SK-N-SH treated with all-trans-retinoic acid at 6 μM for 48 hours (cell line): Measurements from ENCODE around the gene KLHL3.

Source experiments
- ATAC-seq: fragments of 200-7000 bp; cut with Tn5 transposase; 3 replicates; pipeline ENCODE4 v1.9.1; 2020; ENCODE audit warnings: mild to moderate bottlenecking, moderate library complexity
- ARNTL ChIP-seq: fragments of 450-650 bp; formaldehyde crosslinking; IDR thresholded peaks from 2 replicates; pipeline ENCODE4 v1.5.0; 2020; ENCODE audit warnings: low read depth, mild to moderate bottlenecking, moderate library complexity, borderline replicate concordance
- BACH2 ChIP-seq: fragments of 250-450 bp; sonication (Bioruptor Pico); IDR thresholded peaks from 2 replicates; pipeline ENCODE4 v1.9.0; 2021; ENCODE audit warnings: mild to moderate bottlenecking, borderline replicate concordance
- CSDC2 ChIP-seq: fragments of 250-450 bp; sonication (Bioruptor Pico); IDR thresholded peaks from 2 replicates; pipeline ENCODE4 v1.5.0; 2020; ENCODE audit warnings: mild to moderate bottlenecking, moderate library complexity
- ESRRG ChIP-seq: fragments of 250-450 bp; sonication (Bioruptor Pico); IDR thresholded peaks from 2 replicates; pipeline ENCODE4 v1.6.1; 2021; ENCODE audit warnings: mild to moderate bottlenecking
- ISL1 ChIP-seq: fragments of 250-450 bp; sonication (Bioruptor Pico); IDR thresholded peaks from 2 replicates; pipeline ENCODE4 v2.1.2; 2022; ENCODE audit warnings: mild to moderate bottlenecking, moderate library complexity
- PPARA ChIP-seq: fragments of 250-450 bp; sonication (Bioruptor Pico); IDR thresholded peaks from 2 replicates; pipeline ENCODE4 v1.5.0; 2020; ENCODE audit warnings: mild to moderate bottlenecking, borderline replicate concordance
- RARB ChIP-seq: fragments of 250-450 bp; sonication (Bioruptor Pico); IDR thresholded peaks from 2 replicates; pipeline ENCODE4 v1.8.0; 2021; ENCODE audit warnings: mild to moderate bottlenecking, moderate library complexity
- SNAI2 ChIP-seq: fragments of 250-450 bp; sonication (Bioruptor Pico); IDR thresholded peaks from 2 replicates; pipeline ENCODE4 v1.5.0; 2020; ENCODE audit warnings: mild to moderate bottlenecking, moderate library complexity
- TCF4 ChIP-seq: fragments of 250-450 bp; sonication (Bioruptor Pico); IDR thresholded peaks from 2 replicates; pipeline ENCODE4 v1.8.0; 2021; ENCODE audit warnings: mild to moderate bottlenecking, moderate library complexity, borderline replicate concordance
- ZFP3 ChIP-seq: fragments of 250-450 bp; sonication (Bioruptor Pico); IDR thresholded peaks from 2 replicates; pipeline ENCODE4 v1.5.0; 2020; ENCODE audit warnings: mild to moderate bottlenecking, moderate library complexity
- ZFP30 ChIP-seq: fragments of 450-650 bp; formaldehyde crosslinking; IDR thresholded peaks from 2 replicates; pipeline ENCODE4 v1.5.0; 2022; ENCODE audit warnings: mild to moderate bottlenecking, moderate library complexity
- ZNF70 ChIP-seq: fragments of 450-650 bp; formaldehyde crosslinking; IDR thresholded peaks from 2 replicates; pipeline ENCODE4 v1.5.0; 2020; ENCODE audit warnings: mild to moderate bottlenecking, moderate library complexity
- TF ChIP-seq, protein P1 (sequence below): fragments of 250-450 bp; sonication (Bioruptor Pico); IDR thresholded peaks from 2 replicates; pipeline ENCODE4 v1.5.1; 2021; ENCODE audit warnings: mild to moderate bottlenecking, moderate library complexity
- TF ChIP-seq, protein P2 (sequence below): fragments of 250-450 bp; sonication (Bioruptor Pico); IDR thresholded peaks from 2 replicates; pipeline ENCODE4 v1.8.0; 2021; ENCODE audit warnings: low read depth, mild to moderate bottlenecking, moderate library complexity, borderline replicate concordance
- TF ChIP-seq, protein P3 (sequence below): fragments of 250-450 bp; sonication (Bioruptor Pico); IDR thresholded peaks from 2 replicates; pipeline ENCODE4 v1.5.0; 2020; ENCODE audit warnings: mild to moderate bottlenecking, moderate library complexity
- TF ChIP-seq, protein P4 (sequence below): fragments of 250-450 bp; sonication (Bioruptor Pico); IDR thresholded peaks from 2 replicates; pipeline ENCODE4 v1.8.0; 2020; ENCODE audit warnings: mild to moderate bottlenecking, moderate library complexity, borderline replicate concordance

KLHL3 gene

DNA sequence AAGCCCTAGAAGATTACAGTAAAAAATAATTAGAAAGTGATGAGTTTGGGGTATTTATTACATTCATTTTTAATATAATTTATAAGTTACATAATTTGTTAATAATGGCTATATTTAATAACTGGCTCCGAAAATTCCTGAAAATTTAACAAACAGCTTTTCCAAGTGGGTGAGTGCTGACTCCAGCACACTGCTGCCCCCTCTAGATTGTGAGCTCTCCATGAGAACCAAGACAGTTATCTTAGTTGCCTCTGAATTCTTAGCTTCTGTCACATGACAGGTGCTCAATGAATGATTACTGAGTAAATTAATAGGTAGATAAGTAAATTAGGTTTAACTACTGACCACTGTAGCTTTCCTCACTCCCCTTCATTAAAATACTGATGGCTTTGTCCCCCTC is 7.8 kb downstream of the KLHL3 start (continued):
- TF ChIP-seq, protein P1, sequence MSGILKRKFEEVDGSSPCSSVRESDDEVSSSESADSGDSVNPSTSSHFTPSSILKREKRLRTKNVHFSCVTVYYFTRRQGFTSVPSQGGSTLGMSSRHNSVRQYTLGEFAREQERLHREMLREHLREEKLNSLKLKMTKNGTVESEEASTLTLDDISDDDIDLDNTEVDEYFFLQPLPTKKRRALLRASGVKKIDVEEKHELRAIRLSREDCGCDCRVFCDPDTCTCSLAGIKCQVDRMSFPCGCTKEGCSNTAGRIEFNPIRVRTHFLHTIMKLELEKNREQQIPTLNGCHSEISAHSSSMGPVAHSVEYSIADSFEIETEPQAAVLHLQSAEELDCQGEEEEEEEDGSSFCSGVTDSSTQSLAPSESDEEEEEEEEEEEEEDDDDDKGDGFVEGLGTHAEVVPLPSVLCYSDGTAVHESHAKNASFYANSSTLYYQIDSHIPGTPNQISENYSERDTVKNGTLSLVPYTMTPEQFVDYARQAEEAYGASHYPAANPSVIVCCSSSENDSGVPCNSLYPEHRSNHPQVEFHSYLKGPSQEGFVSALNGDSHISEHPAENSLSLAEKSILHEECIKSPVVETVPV, result no peak
- TF ChIP-seq BACH2, result no peak

DNA sequence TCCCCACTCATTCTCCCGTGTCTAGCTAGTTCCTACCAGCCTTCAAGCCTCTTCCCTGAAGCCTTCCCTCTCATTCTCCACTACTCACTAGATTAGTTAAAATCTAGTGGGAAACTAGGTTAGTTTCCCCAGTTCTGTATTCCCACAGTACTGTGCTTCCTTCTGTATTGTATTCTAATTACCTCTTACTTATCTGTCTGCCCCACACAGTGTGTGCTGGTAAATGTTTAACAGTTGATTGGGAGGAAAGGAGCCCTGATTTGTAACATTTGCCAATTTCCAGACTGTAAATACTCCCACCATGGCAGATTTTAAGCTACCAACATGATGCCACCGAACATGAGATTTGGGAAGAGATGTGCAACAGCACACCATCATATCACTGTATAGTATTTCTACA is 8.3 kb downstream of the KLHL3 start:
- TF ChIP-seq ZFP30 (no peak), ZFP3 (CRISPR knock-in tag) (no peak), CSDC2 (no peak)
- TF ChIP-seq, protein P2, sequence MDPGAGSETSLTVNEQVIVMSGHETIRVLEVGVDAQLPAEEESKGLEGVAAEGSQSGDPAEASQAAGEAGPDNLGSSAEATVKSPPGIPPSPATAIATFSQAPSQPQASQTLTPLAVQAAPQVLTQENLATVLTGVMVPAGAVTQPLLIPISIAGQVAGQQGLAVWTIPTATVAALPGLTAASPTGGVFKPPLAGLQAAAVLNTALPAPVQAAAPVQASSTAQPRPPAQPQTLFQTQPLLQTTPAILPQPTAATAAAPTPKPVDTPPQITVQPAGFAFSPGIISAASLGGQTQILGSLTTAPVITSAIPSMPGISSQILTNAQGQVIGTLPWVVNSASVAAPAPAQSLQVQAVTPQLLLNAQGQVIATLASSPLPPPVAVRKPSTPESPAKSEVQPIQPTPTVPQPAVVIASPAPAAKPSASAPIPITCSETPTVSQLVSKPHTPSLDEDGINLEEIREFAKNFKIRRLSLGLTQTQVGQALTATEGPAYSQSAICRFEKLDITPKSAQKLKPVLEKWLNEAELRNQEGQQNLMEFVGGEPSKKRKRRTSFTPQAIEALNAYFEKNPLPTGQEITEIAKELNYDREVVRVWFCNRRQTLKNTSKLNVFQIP (CRISPR knock-in tag), result no peak
- no peak for ATAC-seq

DNA sequence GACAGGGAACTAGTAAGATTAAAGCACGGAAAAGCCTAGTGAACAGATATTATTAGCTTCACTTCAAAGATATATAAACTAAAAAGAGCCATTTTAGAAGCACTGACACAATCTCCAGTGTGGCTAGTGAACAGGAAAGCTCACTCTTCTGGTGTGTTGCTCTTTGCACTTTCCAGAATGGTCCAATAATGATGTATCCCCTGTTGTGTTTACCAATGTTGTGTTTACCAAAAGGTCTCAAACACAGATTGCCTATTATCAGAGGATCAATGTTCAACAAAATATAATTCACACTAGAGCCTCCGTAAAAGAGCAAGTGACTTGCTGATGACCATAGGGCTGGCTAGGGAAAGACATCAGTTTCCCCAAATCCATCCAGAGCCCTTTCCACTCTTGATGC is 11.6 kb downstream of the KLHL3 start:
- no peak for ATAC-seq

DNA sequence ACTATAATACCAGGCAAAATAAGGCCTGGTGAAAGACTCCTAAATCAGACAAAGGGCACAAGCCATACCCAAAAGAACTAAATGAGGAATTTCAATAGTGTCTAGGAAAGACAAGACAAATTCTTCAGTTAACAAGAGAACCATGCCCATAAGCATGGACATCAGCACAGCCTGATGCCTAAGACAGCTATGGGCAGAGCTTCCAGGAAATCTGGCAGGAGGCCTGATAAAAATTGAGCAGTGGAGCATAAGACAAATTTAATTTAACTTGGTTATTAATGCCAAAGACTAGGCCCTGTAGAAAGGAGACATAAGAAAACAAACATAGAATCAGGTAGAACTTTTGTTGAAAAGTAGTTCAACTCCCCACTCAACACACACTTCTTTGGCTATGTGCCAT is 17.3 kb downstream of the KLHL3 start:
- no peak for TF ChIP-seq BACH2
- no peak for TF ChIP-seq ISL1 (CRISPR knock-in tag)
- no peak for TF ChIP-seq CSDC2
- TF ChIP-seq TCF4 (CRISPR knock-in tag), result no peak
- no peak for TF ChIP-seq ESRRG
- TF ChIP-seq SNAI2 (CRISPR knock-in tag), result no peak
- TF ChIP-seq, protein P3, sequence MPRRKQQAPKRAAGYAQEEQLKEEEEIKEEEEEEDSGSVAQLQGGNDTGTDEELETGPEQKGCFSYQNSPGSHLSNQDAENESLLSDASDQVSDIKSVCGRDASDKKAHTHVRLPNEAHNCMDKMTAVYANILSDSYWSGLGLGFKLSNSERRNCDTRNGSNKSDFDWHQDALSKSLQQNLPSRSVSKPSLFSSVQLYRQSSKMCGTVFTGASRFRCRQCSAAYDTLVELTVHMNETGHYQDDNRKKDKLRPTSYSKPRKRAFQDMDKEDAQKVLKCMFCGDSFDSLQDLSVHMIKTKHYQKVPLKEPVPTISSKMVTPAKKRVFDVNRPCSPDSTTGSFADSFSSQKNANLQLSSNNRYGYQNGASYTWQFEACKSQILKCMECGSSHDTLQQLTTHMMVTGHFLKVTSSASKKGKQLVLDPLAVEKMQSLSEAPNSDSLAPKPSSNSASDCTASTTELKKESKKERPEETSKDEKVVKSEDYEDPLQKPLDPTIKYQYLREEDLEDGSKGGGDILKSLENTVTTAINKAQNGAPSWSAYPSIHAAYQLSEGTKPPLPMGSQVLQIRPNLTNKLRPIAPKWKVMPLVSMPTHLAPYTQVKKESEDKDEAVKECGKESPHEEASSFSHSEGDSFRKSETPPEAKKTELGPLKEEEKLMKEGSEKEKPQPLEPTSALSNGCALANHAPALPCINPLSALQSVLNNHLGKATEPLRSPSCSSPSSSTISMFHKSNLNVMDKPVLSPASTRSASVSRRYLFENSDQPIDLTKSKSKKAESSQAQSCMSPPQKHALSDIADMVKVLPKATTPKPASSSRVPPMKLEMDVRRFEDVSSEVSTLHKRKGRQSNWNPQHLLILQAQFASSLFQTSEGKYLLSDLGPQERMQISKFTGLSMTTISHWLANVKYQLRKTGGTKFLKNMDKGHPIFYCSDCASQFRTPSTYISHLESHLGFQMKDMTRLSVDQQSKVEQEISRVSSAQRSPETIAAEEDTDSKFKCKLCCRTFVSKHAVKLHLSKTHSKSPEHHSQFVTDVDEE, result no peak
- no peak for TF ChIP-seq PPARA (CRISPR knock-in tag)
- TF ChIP-seq, protein P4, sequence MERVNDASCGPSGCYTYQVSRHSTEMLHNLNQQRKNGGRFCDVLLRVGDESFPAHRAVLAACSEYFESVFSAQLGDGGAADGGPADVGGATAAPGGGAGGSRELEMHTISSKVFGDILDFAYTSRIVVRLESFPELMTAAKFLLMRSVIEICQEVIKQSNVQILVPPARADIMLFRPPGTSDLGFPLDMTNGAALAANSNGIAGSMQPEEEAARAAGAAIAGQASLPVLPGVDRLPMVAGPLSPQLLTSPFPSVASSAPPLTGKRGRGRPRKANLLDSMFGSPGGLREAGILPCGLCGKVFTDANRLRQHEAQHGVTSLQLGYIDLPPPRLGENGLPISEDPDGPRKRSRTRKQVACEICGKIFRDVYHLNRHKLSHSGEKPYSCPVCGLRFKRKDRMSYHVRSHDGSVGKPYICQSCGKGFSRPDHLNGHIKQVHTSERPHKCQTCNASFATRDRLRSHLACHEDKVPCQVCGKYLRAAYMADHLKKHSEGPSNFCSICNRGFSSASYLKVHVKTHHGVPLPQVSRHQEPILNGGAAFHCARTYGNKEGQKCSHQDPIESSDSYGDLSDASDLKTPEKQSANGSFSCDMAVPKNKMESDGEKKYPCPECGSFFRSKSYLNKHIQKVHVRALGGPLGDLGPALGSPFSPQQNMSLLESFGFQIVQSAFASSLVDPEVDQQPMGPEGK (CRISPR knock-in tag), result no peak
- TF ChIP-seq ZFP3 (CRISPR knock-in tag), result no peak
- TF ChIP-seq, protein P1, result no peak
- no peak for TF ChIP-seq ARNTL
- no peak for ATAC-seq

More for the DNA sequence above, 11.6 kb downstream of the KLHL3 start:
- TF ChIP-seq ESRRG (no peak), ZNF70 (no peak), BACH2 (no peak), ZFP3 (CRISPR knock-in tag) (no peak)
- TF ChIP-seq, protein P4 (CRISPR knock-in tag), result no peak

DNA sequence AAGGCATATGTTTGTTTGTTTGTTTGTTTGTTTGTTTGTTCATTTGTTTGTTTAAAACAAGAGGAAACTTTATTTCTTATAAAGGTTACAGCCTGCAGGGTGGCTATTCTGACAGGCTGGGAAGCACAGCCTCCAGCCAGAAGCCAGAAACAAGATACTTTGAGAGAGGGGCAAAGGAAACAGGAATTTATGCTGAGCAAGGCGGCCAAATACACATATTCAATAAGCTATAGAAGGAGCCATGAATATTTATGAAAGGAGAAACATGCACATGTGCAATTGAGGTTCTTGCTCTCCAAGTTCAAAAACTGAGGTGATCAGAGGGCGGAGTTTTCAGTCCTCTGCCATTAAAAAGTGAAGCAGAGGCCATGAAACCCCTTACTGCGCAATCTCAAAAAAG is 19.6 kb downstream of the KLHL3 start:
- ATAC-seq, result no peak
- no peak for TF ChIP-seq CSDC2
- TF ChIP-seq, protein P1, result no peak
- TF ChIP-seq, protein P4 (CRISPR knock-in tag), result no peak
- TF ChIP-seq ZFP3 (CRISPR knock-in tag), result no peak
- TF ChIP-seq RARB (CRISPR knock-in tag), result no peak
- TF ChIP-seq, protein P3, result no peak
